ENCODE measurements around the gene ZNF10. TPM values are rescaled to one million over a fixed set of nuclear protein-coding genes. Genes with fewer than 3 reads are reported as not detected.

ZNF10 gene
- total RNA-seq, 1 donor from 2014 or later = 19.6 TPM

GRCh38 chr12:133190176-133190575 is 59.7 kb downstream of the ZNF10 start:
- Histone ChIP-seq H3K36me3 (peaks cover 93% of the 10 kb centered on the region), H4K20me1 (ENCODE audit: low read depth) (no peaks in the 10 kb centered on the region), H3K9ac (no peak overlapping the region), H3K79me2 (ENCODE audit: low read depth) (peaks cover 11% of the 10 kb centered on the region), H3K4me1 (no peaks in the 10 kb centered on the region), H2AFZ (replicated peaks) (no peak overlapping the region), H3K27ac (no peak overlapping the region), H3K9me3 (ENCODE audit: low read depth) (peaks cover 47% of the 10 kb centered on the region), H3K4me2 (no peak overlapping the region), H3F3A (ENCODE audit: low read depth) (no peaks in the 10 kb centered on the region), H3K4me3 (no peak overlapping the region), H3K27me3 (no peaks in the 10 kb centered on the region)
- no peak for TF ChIP-seq CTCF (IDR thresholded peaks at IDR 0.05)
- no peak for TF ChIP-seq EZH2phosphoT487 (IDR thresholded peaks at IDR 0.05)
- no peak for TF ChIP-seq EZH2 (IDR thresholded peaks at IDR 0.05)
- Mint-ChIP-seq H3K36me3 (peaks cover 97% of the 10 kb centered on the region), H3K4me1 (no peaks in the 10 kb centered on the region), H3K9me3 (peaks cover 94% of the 10 kb centered on the region), H3K4me3 (no peak overlapping the region), H3K27ac (no peak overlapping the region), H3K27me3 (ENCODE audit: insufficient read depth, low read depth) (peaks cover 4% of the 10 kb centered on the region)
- no peak for DNase-seq (ENCODE audit: low spot score)

GRCh38 chr12:133192847-133193246 is 62.4 kb downstream of the ZNF10 start:
- Mint-ChIP-seq H3K9me3 (peaks cover 79% of the 10 kb centered on the region), H3K27ac (no peak overlapping the region), H3K4me3 (no peak overlapping the region), H3K27me3 (ENCODE audit: insufficient read depth, low read depth) (peaks cover 5% of the 10 kb centered on the region), H3K36me3 (peaks cover 81% of the 10 kb centered on the region), H3K4me1 (no peaks in the 10 kb centered on the region)
- H3K9ac ChIP-seq = no peak overlapping the region
- no peak for TF ChIP-seq EZH2 (IDR thresholded peaks at IDR 0.05)
- TF ChIP-seq EZH2phosphoT487 (IDR thresholded peaks at IDR 0.05) = no peak
- TF ChIP-seq CTCF (IDR thresholded peaks at IDR 0.05) = no peak
- no peaks in the 10 kb centered on the region for H3K27me3 ChIP-seq
- H2AFZ ChIP-seq (replicated peaks) = no peak overlapping the region
- peaks cover 32% of the 10 kb centered on the region for H3K9me3 ChIP-seq (ENCODE audit: low read depth)
- no peak overlapping the region for H3K27ac ChIP-seq
- H3K4me3 ChIP-seq = no peak overlapping the region
- no peaks in the 10 kb centered on the region for H3F3A ChIP-seq (ENCODE audit: low read depth)
- no peak overlapping the region for H3K4me2 ChIP-seq
- no peaks in the 10 kb centered on the region for H3K79me2 ChIP-seq (ENCODE audit: low read depth)
- no peak for DNase-seq (ENCODE audit: low spot score)
- H4K20me1 ChIP-seq (ENCODE audit: low read depth) = no peaks in the 10 kb centered on the region
- no peaks in the 10 kb centered on the region for H3K4me1 ChIP-seq
- peaks cover 84% of the 10 kb centered on the region for H3K36me3 ChIP-seq

- Histone ChIP-seq H3K79me2 (ENCODE audit: low read depth) (no peaks in the 10 kb centered on the region), H3K4me1 (no peaks in the 10 kb centered on the region), H3K9ac (no peak overlapping the region), H3K9me3 (ENCODE audit: low read depth) (peaks cover 66% of the 10 kb centered on the region), H4K20me1 (ENCODE audit: low read depth) (no peaks in the 10 kb centered on the region), H3K4me2 (no peak overlapping the region), H3F3A (ENCODE audit: low read depth) (peaks cover 32% of the 10 kb centered on the region), H3K4me3 (no peak overlapping the region), H3K27ac (no peak overlapping the region), H3K36me3 (peaks cover 61% of the 10 kb centered on the region), H2AFZ (replicated peaks) (no peak overlapping the region), H3K27me3 (no peaks in the 10 kb centered on the region)
- no peak overlapping the region for H3K27ac Mint-ChIP-seq
- DNase-seq (ENCODE audit: low spot score) = no peak
- H3K4me1 Mint-ChIP-seq = no peaks in the 10 kb centered on the region
- peaks cover 70% of the 10 kb centered on the region for H3K9me3 Mint-ChIP-seq
- peaks cover 69% of the 10 kb centered on the region for H3K36me3 Mint-ChIP-seq
- no peak overlapping the region for H3K4me3 Mint-ChIP-seq
- TF ChIP-seq EZH2phosphoT487 (IDR thresholded peaks at IDR 0.05) = no peak
- no peak for TF ChIP-seq EZH2 (IDR thresholded peaks at IDR 0.05)
- TF ChIP-seq CTCF (IDR thresholded peaks at IDR 0.05) = no peak
- H3K27me3 Mint-ChIP-seq (ENCODE audit: insufficient read depth, low read depth) = peaks cover 9% of the 10 kb centered on the region
These were observed 71.5 kb downstream of the ZNF10 start for GRCh38 chr12:133201888-133202287.

Data from neural progenitor cell (in vitro differentiated cells).